GM23338 (cell line): Measurements from ENCODE around the gene GNS. TPM values are rescaled to one million over a fixed set of nuclear protein-coding genes. Genes with fewer than 3 reads are reported as not detected.

Experiments used
- ATAC-seq: fragments of 200-7000 bp; cut with Tn5 transposase; 3 replicates; pipeline ENCODE4 v1.9.1; 2020
- DNase-seq: peaks from one replicate; pipeline ENCODE4 v3.0.0-alpha.2; 2015; ENCODE audit warnings: low spot score
- H2AFZ ChIP-seq: fragments of 200-600 bp; sonication (generic); 2 replicates; pipeline ENCODE4 v1.8.0; 2016; ENCODE audit warnings: antibody characterized with exemption, mild to moderate bottlenecking, moderate library complexity
- H3F3A ChIP-seq: fragments of 200-600 bp; sonication (generic); replicated peaks from 2 replicates; pipeline ENCODE4 v1.8.0; 2017; ENCODE audit warnings: antibody characterized with exemption, mixed run types, low read depth
- H3K27ac ChIP-seq: fragments of 200-600 bp; sonication (generic); 2 replicates; pipeline ENCODE4 v1.6.1; 2016; ENCODE audit warnings: low read depth
- H3K27me3 ChIP-seq: fragments of 200-600 bp; sonication (generic); 2 replicates; pipeline ENCODE4 v1.8.0; 2016; ENCODE audit warnings: mild to moderate bottlenecking, mixed run types, moderate library complexity; ENCODE audit not compliant: insufficient read depth
- H3K36me3 ChIP-seq: fragments of 200-600 bp; sonication (generic); 2 replicates; pipeline ENCODE4 v1.8.0; 2016; ENCODE audit warnings: mild to moderate bottlenecking; ENCODE audit not compliant: insufficient read depth
- H3K4me1 ChIP-seq: fragments of 200-600 bp; sonication (generic); 2 replicates; pipeline ENCODE4 v1.8.0; 2016; ENCODE audit warnings: mild to moderate bottlenecking, moderate library complexity; ENCODE audit not compliant: insufficient read depth
- H3K4me2 ChIP-seq: fragments of 200-600 bp; sonication (generic); 2 replicates; pipeline ENCODE4 v1.7.1; 2017; ENCODE audit warnings: mixed run types
- H3K4me3 ChIP-seq: fragments of 200-600 bp; sonication (generic); 2 replicates; pipeline ENCODE4 v1.6.1; 2016; ENCODE audit warnings: mixed run types
- H3K79me2 ChIP-seq: fragments of 200-600 bp; sonication (generic); replicated peaks from 2 replicates; pipeline ENCODE4 v1.8.0; 2017; ENCODE audit warnings: mild to moderate bottlenecking; ENCODE audit not compliant: insufficient read depth
- H3K9me2 ChIP-seq: fragments of 200-600 bp; sonication (generic); 2 replicates; pipeline ENCODE4 v1.8.0; 2017; ENCODE audit not compliant: insufficient read depth
- H4K20me1 ChIP-seq: fragments of 200-600 bp; sonication (generic); replicated peaks from 2 replicates; pipeline ENCODE4 v1.8.0; 2017; ENCODE audit warnings: mild to moderate bottlenecking; ENCODE audit not compliant: insufficient read depth
- H3K27ac Mint-ChIP-seq: 2 replicates; pipeline ENCODE4 v1.8.0; 2020; ENCODE audit warnings: inconsistent platforms, mild to moderate bottlenecking, moderate library complexity, mixed read lengths
- H3K27me3 Mint-ChIP-seq: 3 replicates; pipeline ENCODE4 v1.8.0; 2022; ENCODE audit warnings: low read depth, mild to moderate bottlenecking, moderate library complexity, mixed read lengths, inconsistent platforms; ENCODE audit not compliant: insufficient read depth, poor library complexity
- H3K36me3 Mint-ChIP-seq: 3 replicates; pipeline ENCODE4 v1.8.0; 2021; ENCODE audit warnings: low read depth, mild to moderate bottlenecking, inconsistent platforms, moderate library complexity, mixed read lengths
- H3K4me1 Mint-ChIP-seq: 3 replicates; pipeline ENCODE4 v1.8.0; 2020; ENCODE audit warnings: mild to moderate bottlenecking, inconsistent platforms, mixed read lengths
- H3K4me3 Mint-ChIP-seq: 3 replicates; pipeline ENCODE4 v1.8.0; 2021; ENCODE audit warnings: moderate library complexity, mild to moderate bottlenecking, inconsistent platforms, mixed read lengths
- H3K9me3 Mint-ChIP-seq: 3 replicates; pipeline ENCODE4 v1.8.0; 2020; ENCODE audit warnings: moderate library complexity, mild to moderate bottlenecking, inconsistent platforms, mixed read lengths
- CTCF ChIP-seq, 2 experiments: fragments of 200-600 bp in 1 of 2; sonication (generic) in 1 of 2; conservative IDR thresholded peaks; 2 replicates each; pipeline versions ENCODE4 v1.5.1 to v1.6.1; 2016 to 2017; ENCODE audit warnings: antibody characterized with exemption in 2 of 2, low read depth in 2 of 2, mild to moderate bottlenecking in 2 of 2, moderate library complexity in 1 of 2
- ETS1 ChIP-seq: IDR thresholded peaks from 2 replicates; pipeline ENCODE4 v1.6.1; 2016; ENCODE audit warnings: antibody characterized with exemption
- EZH2 ChIP-seq: fragments of 200-600 bp; sonication (generic); IDR thresholded peaks from one replicate; pipeline ENCODE4 v1.8.0; 2017; ENCODE audit warnings: antibody characterized with exemption, mild to moderate bottlenecking, low read depth; ENCODE audit not compliant: unreplicated experiment
- EZH2phosphoT487 ChIP-seq: fragments of 200-600 bp; sonication (generic); IDR thresholded peaks from one replicate; pipeline ENCODE4 v1.8.1; 2018; ENCODE audit warnings: antibody characterized with exemption; ENCODE audit not compliant: unreplicated experiment
- JUNB ChIP-seq: IDR thresholded peaks from one replicate; pipeline ENCODE4 v1.6.1; 2016; ENCODE audit warnings: antibody characterized with exemption; ENCODE audit not compliant: unreplicated experiment
- NANOG ChIP-seq: IDR thresholded peaks from 2 replicates; pipeline ENCODE4 v1.6.1; 2016; ENCODE audit warnings: antibody characterized with exemption, borderline replicate concordance
- POLR2AphosphoS5 ChIP-seq: IDR thresholded peaks from 2 replicates; pipeline ENCODE4 v1.6.1; 2016; ENCODE audit warnings: antibody characterized with exemption, low read depth
- REST ChIP-seq: IDR thresholded peaks from one replicate; pipeline ENCODE4 v1.6.1; 2018; ENCODE audit warnings: antibody characterized with exemption; ENCODE audit not compliant: unreplicated experiment
- STAT1 ChIP-seq: IDR thresholded peaks from one replicate; pipeline ENCODE4 v1.6.1; 2016; ENCODE audit warnings: antibody characterized with exemption; ENCODE audit not compliant: unreplicated experiment
- ZNF331 ChIP-seq: fragments of 250-450 bp; sonication (Bioruptor Pico); IDR thresholded peaks from 2 replicates; pipeline ENCODE4 v1.5.0; 2020; ENCODE audit warnings: low read depth, mild to moderate bottlenecking, moderate library complexity
- ZNF462 ChIP-seq: fragments of 250-450 bp; sonication (Bioruptor Pico); IDR thresholded peaks from 2 replicates; pipeline ENCODE4 v1.5.0; 2020; ENCODE audit warnings: mild to moderate bottlenecking, moderate library complexity
- polyA plus RNA-seq: library from polyadenylated mRNA; unstranded; fragments of >200 nt; fragmentation: Nextera tagmentation; extraction: Ambion mirVana; gene quantifications from 2 replicates; pipeline ENCODE4 v1.2.1, GENCODE V29; 2016
- total RNA-seq: library from RNA; depleted of rRNA; stranded (reverse); fragments of >200 nt; shearing (Covaris generic); gene quantifications from 2 replicates; pipeline ENCODE4 v1.2.3, GENCODE V29; 2014

GNS gene
- total and polyA plus RNA-seq, 2 experiments from 2014 or later: 12.3 to 34.9 TPM

DNA sequence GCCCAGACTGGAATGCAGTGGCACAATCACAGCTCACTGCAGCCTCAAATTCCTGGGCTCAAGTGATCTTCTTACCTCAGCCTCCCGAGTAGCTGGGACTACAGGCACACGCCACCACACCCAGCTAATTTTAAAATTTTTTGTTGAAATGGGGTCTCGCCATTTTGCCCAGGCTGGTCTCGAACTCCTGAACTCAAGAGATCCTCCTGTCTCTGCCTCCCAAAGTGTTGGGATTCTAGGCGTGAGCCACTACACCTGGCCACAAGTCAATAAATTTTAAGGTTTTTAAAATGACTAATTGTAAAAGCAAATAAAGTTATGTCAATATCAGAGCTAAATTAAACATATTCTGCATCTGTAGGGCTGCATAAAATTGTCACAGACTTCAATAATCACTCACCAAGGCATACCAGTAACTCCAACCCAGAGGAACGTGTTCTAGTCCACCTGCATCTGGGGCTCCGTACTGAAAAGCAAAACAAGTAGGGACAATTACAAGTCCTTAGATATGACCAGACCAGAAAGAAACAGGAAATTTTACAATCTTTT lies 13.9 kb downstream of the GNS start (continued):
- no peak for TF ChIP-seq REST

- Mint-ChIP-seq H3K27ac (no peak overlapping the region), H3K4me1 (no peaks in the 10 kb centered on the region), H3K36me3 (peaks cover 51% of the 10 kb centered on the region), H3K9me3 (no peaks in the 10 kb centered on the region), H3K4me3 (no peak overlapping the region), H3K27me3 (no peaks in the 10 kb centered on the region)
- Histone ChIP-seq H3K4me2 (no peak overlapping the region), H3F3A (no peaks in the 10 kb centered on the region), H3K27ac (no peak overlapping the region), H3K79me2 (no peaks in the 10 kb centered on the region), H2AFZ (no peak overlapping the region), H4K20me1 (peaks cover 4% of the 10 kb centered on the region; the same call in 1 of the 2 replicates), H3K4me1 (no peaks in the 10 kb centered on the region), H3K36me3 (peaks cover 43% of the 10 kb centered on the region; the same call in 1 of the 2 replicates), H3K27me3 (no peaks in the 10 kb centered on the region), H3K4me3 (no peak overlapping the region), H3K9me2 (no peaks in the 10 kb centered on the region)
- DNase-seq: no peak
- ATAC-seq: no peak
- TF ChIP-seq STAT1: no peak
- no peak for TF ChIP-seq ETS1
- no peak for TF ChIP-seq JUNB
- no peak for TF ChIP-seq ZNF462 (CRISPR knock-in tag)
- TF ChIP-seq CTCF (conservative IDR thresholded peaks at IDR 0.05; ENCODE audit: low read depth in 2 of 2): no peak
- TF ChIP-seq POLR2AphosphoS5: no peak
- no peak for TF ChIP-seq ZNF331 (CRISPR knock-in tag)
- TF ChIP-seq EZH2: no peak
- no peak for TF ChIP-seq NANOG
- no peak for TF ChIP-seq EZH2phosphoT487
These were observed 14.6 kb downstream of the GNS start for GRCh38 chr12:64744422-64745258.
